ENCODE results near the gene UBR1. TPM values are rescaled to one million over a fixed set of nuclear protein-coding genes. Genes with fewer than 3 reads are reported as not detected.

The UBR1 gene
- total and polyA plus RNA-seq, 2 donors (not counting 3 experiments of a cell fraction or from before 2014, with no cell fraction given), result 5.3 to 26.9 TPM

DNA sequence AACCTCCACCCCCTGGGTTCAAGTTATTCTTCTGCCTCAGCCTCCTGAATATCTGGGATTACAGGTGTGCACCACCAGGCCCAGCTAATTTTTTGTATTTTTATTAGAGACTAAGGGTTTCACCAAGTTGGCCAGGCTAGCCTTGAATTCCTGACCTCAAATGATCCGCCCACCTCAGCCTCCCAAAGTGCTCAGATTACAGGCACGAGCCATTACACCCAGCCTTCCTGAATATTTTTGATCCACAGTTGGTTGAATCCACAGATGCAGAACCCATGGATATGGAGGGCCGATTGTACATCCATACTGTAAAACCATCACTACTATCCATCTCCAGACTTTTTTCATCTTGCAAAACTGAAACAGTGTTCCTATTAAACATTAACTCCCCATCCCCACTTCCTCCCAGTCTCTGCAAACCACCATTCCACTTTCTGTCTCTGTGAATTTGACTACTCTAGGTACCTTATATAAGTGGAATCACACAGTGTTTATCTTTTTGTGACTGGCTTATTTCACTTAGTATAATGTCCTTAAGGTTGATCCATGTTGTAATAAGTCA lies 19.3 kb upstream of the UBR1 start:
- no peaks in the 10 kb centered on the region for H3K9me1 ChIP-seq (replicated peaks; ENCODE audit: control insufficient read depth, extremely low read depth, insufficient read depth, low read length)
- H3K4me3 ChIP-seq (replicated peaks in 1 of 3; ENCODE audit: insufficient read depth in 1 of 3, low read depth in 1 of 3, low read length in 3 of 3), result no peak overlapping the region
- dilution Hi-C loops (cut with MboI; ENCODE audit: extremely low pct_ligation_motif_present, low sequenced_read_pairs) (no loop called here), intact Hi-C loops (cut with micrococcal nuclease) (no loop called here)
- H4K20me1 ChIP-seq (replicated peaks; ENCODE audit: control insufficient read depth, extremely low read depth, insufficient read depth, low read length), result no peaks in the 10 kb centered on the region
- no peaks in the 10 kb centered on the region for H3K36me3 ChIP-seq (ENCODE audit: control insufficient read depth in 2 of 2, extremely low read depth in 1 of 2, insufficient read depth in 2 of 2, low read length in 2 of 2)
- no peak overlapping the region for H3K4me2 ChIP-seq (ENCODE audit: insufficient read depth, low read length)
- DNase-seq (ENCODE audit: low read depth, low spot score), result no peak
- BruUV-seq (replicated peaks), result no TSS peak
- H3K4me1 ChIP-seq (ENCODE audit: control insufficient read depth, extremely low read depth, insufficient read depth, low read length), result peaks cover 6% of the 10 kb centered on the region
- TF ChIP-seq EZH2 (IDR thresholded peaks at IDR 0.05; ENCODE audit: borderline replicate concordance, low read depth, low read length, severe bottlenecking) (no peak), JUN (IDR thresholded peaks at IDR 0.05; ENCODE audit: borderline replicate concordance, insufficient read depth, insufficient read length, low read depth) (no peak), FOS (IDR thresholded peaks at IDR 0.05; ENCODE audit: borderline replicate concordance, insufficient read depth, low read length) (no peak), GATA2 (IDR thresholded peaks at IDR 0.05; ENCODE audit: insufficient read depth, insufficient read length, low read depth, low read length) (no peak)
- H3K27me3 ChIP-seq (ENCODE audit: control insufficient read depth in 2 of 2, insufficient read depth in 2 of 2, low read length in 2 of 2), result no peaks in the 10 kb centered on the region
- no peak overlapping the region for H2AFZ ChIP-seq (ENCODE audit: low read depth, low read length)
- no peak overlapping the region for H3K27ac ChIP-seq (ENCODE audit: insufficient read depth, low read depth, low read length)
- POLR2A ChIA-PET, result interaction anchor here (0.6 kb wide), 1 partner anchor 37 kb away, joined by 5 read pairs; no protein-coding TSS in a partner anchor
- H3K79me2 ChIP-seq (ENCODE audit: control insufficient read depth, insufficient read depth, low read length), result no peaks in the 10 kb centered on the region
- no peak for FAIRE-seq
- H3K9ac ChIP-seq (replicated peaks; ENCODE audit: extremely low read depth, insufficient read depth, low read length), result no peak overlapping the region
- CTCF ChIA-PET, result no interaction called here
- no peaks in the 10 kb centered on the region for H3K9me3 ChIP-seq (replicated peaks; ENCODE audit: control insufficient read depth, insufficient read depth, low read length)

DNA sequence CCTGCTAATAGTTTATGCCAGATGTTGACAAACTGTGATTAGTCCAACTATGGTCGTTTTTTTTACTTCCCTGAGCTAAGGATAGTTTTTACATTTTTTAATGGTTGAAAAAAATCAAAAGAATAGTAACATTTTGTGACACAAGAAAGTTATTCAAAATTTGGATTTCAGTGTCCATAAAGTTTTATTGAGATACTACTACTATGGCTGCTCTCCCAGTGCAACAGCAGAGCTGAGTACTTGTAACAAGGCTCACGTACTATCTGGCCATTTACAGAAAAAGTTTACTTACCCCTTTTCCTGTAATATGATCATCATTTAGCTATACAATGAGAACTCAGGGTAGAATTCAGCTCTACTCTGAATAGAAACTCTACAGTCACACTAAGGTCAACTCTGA lies 16.0 kb upstream of the UBR1 start:
- CTCF ChIA-PET, result no interaction called here
- Histone ChIP-seq H3K79me2 (ENCODE audit: control insufficient read depth, insufficient read depth, low read length) (no peaks in the 10 kb centered on the region), H4K20me1 (replicated peaks; ENCODE audit: control insufficient read depth, extremely low read depth, insufficient read depth, low read length) (no peaks in the 10 kb centered on the region), H3K27me3 (ENCODE audit: control insufficient read depth in 2 of 2, insufficient read depth in 2 of 2, low read length in 2 of 2) (peaks cover 5 to 11% of the 10 kb centered on the region in 2 experiments), H3K36me3 (ENCODE audit: control insufficient read depth in 2 of 2, extremely low read depth in 1 of 2, insufficient read depth in 2 of 2, low read length in 2 of 2) (no peaks in the 10 kb centered on the region), H3K9ac (replicated peaks; ENCODE audit: extremely low read depth, insufficient read depth, low read length) (no peak overlapping the region), H3K27ac (ENCODE audit: insufficient read depth, low read depth, low read length) (no peak overlapping the region), H3K4me2 (ENCODE audit: insufficient read depth, low read length) (no peak overlapping the region), H3K4me1 (ENCODE audit: control insufficient read depth, extremely low read depth, insufficient read depth, low read length) (peaks cover 6% of the 10 kb centered on the region), H3K4me3 (replicated peaks in 1 of 3; ENCODE audit: insufficient read depth in 1 of 3, low read depth in 1 of 3, low read length in 3 of 3) (no peak overlapping the region), H3K9me1 (replicated peaks; ENCODE audit: control insufficient read depth, extremely low read depth, insufficient read depth, low read length) (no peaks in the 10 kb centered on the region), H2AFZ (ENCODE audit: low read depth, low read length) (no peak overlapping the region), H3K9me3 (replicated peaks; ENCODE audit: control insufficient read depth, insufficient read depth, low read length) (no peaks in the 10 kb centered on the region)
- no peak for FAIRE-seq
- no peak for DNase-seq (ENCODE audit: low read depth, low spot score)
- intact Hi-C loops (cut with micrococcal nuclease), result no loop called here
- BruUV-seq (replicated peaks), result no TSS peak
- dilution Hi-C loops (cut with MboI; ENCODE audit: extremely low pct_ligation_motif_present, low sequenced_read_pairs), result no loop called here
- TF ChIP-seq POLR2AphosphoS5 (IDR thresholded peaks at IDR 0.05; ENCODE audit: insufficient read depth, low read depth, low read length) (no peak), MYC (IDR thresholded peaks at IDR 0.05; ENCODE audit: low read depth, low read length) (no peak)
- POLR2A ChIA-PET, result no interaction called here
